ENCODE data around the gene C11orf42.

Gene C11orf42

DNA sequence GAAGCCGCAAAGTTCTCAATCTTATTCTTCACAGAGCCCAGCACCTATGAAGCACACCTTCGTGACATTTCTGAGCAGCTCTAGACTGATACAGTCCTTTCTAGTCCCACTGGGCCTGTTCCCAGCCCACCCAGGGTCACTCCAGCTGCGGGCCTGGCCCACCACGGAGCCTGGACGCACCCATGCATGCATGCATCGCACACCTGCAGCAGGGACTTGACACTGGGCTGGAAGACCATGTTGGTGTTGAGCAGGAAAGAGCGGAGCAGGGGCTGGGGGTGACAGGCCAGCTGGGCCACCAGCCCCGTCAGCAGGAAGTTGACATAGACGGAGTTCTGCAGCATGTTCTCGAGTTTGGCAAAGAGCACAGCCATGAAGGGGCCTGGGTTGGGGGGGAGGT is 9.2 kb downstream of the C11orf42 start:
- TF ChIP-seq POLR2AphosphoS5 (IDR thresholded peaks at IDR 0.05; ENCODE audit: low read depth, low read length): no peak
- TF ChIP-seq POU2F2 (IDR thresholded peaks at IDR 0.05; ENCODE audit: low read depth, low read length): no peak
- no peak for TF ChIP-seq PAX5 (IDR thresholded peaks at IDR 0.05; ENCODE audit: insufficient read depth, low read length, severe bottlenecking)
- no peak for TF ChIP-seq POLR2A (IDR thresholded peaks at IDR 0.05; ENCODE audit: low read depth, low read length)
- no peak for TF ChIP-seq TAF1 (IDR thresholded peaks at IDR 0.05; ENCODE audit: low read depth, low read length)
- no peak for TF ChIP-seq SPI1 (IDR thresholded peaks at IDR 0.05; ENCODE audit: low read depth, low read length)
- FAIRE-seq (no peak), DNase-seq (ENCODE audit: insufficient read length, low spot score) (no peak)

DNA sequence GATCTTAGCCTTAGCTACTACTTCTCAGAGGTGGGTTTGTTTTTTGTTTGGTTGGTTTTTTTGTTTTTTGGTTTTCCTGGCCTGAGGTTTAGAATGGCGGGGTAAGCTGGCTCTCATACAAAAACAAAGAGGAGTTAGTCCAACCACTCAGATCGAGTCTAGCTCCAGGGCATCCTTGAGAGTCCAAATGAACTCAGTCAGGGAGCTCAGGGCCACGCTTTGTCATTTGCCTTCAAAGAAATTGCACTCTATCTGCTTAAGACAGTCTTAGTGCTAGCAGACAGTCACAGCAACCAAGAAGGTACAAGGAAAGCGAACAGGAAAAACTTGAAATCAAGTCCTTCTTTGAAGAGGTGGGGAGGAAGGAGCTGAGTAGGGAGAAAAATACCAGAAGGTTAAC is 11.1 kb downstream of the C11orf42 start:
- TF ChIP-seq PAX5 (IDR thresholded peaks at IDR 0.05; ENCODE audit: insufficient read depth, low read length, severe bottlenecking) (no peak), POU2F2 (IDR thresholded peaks at IDR 0.05; ENCODE audit: low read depth, low read length) (no peak), POLR2AphosphoS5 (IDR thresholded peaks at IDR 0.05; ENCODE audit: low read depth, low read length) (no peak), SPI1 (IDR thresholded peaks at IDR 0.05; ENCODE audit: low read depth, low read length) (no peak), POLR2A (IDR thresholded peaks at IDR 0.05; ENCODE audit: low read depth, low read length) (no peak), TAF1 (IDR thresholded peaks at IDR 0.05; ENCODE audit: low read depth, low read length) (no peak)
- no peak for FAIRE-seq
- DNase-seq (ENCODE audit: insufficient read length, low spot score): no peak

DNA sequence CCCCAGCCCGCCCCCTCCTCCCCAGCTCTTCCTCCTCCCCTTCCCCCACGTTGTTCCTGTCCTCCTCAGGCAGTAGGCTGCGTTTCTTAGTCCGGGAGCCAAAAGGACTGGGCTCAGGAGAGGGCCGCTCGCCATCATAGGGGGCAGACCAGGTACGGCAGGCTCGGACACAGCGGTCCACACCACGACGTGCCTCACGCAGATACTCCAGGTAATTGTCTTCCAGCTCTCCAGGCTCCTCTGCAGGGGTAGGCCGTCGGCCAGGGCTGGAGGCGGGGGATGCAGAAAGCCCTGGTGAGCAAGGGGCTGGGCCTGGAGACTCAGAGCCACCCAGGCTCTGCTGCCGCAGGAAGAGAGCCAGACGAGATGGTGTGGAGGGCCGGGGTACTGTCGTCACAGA is 12.4 kb downstream of the C11orf42 start:
- DNase-seq (ENCODE audit: insufficient read length, low spot score) (no peak), FAIRE-seq (no peak)
- TF ChIP-seq PAX5 (IDR thresholded peaks at IDR 0.05; ENCODE audit: insufficient read depth, low read length, severe bottlenecking) (no peak), POLR2AphosphoS5 (IDR thresholded peaks at IDR 0.05; ENCODE audit: low read depth, low read length) (no peak), POLR2A (IDR thresholded peaks at IDR 0.05; ENCODE audit: low read depth, low read length) (no peak), TAF1 (IDR thresholded peaks at IDR 0.05; ENCODE audit: low read depth, low read length) (no peak), SPI1 (IDR thresholded peaks at IDR 0.05; ENCODE audit: low read depth, low read length) (no peak), POU2F2 (IDR thresholded peaks at IDR 0.05; ENCODE audit: low read depth, low read length) (no peak)

DNA sequence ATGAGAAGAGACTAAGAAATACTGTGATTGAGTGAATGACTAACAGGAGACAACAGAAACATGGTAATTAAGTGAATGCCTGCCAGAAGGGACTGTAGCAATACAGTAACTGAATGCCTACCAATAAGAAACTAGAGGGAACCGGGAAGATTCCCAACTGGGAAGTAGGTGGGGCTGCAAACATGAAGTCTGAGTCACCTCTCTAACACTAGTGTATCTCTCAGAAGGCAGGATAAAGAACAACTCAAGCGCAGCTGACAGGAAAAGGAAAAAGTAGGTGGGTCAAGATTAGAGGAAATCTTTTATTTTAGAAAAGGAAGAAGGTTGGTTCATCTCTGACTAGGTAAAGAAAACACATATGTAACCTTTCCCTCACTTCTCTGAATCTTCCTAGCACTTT is 14.0 kb downstream of the C11orf42 start:
- no peak for DNase-seq (ENCODE audit: insufficient read length, low spot score)
- TF ChIP-seq POLR2A (IDR thresholded peaks at IDR 0.05; ENCODE audit: low read depth, low read length) (no peak), PAX5 (IDR thresholded peaks at IDR 0.05; ENCODE audit: insufficient read depth, low read length, severe bottlenecking) (no peak), SPI1 (IDR thresholded peaks at IDR 0.05; ENCODE audit: low read depth, low read length) (no peak), POU2F2 (IDR thresholded peaks at IDR 0.05; ENCODE audit: low read depth, low read length) (no peak), TAF1 (IDR thresholded peaks at IDR 0.05; ENCODE audit: low read depth, low read length) (no peak), POLR2AphosphoS5 (IDR thresholded peaks at IDR 0.05; ENCODE audit: low read depth, low read length) (no peak)
- no peak for FAIRE-seq

DNA sequence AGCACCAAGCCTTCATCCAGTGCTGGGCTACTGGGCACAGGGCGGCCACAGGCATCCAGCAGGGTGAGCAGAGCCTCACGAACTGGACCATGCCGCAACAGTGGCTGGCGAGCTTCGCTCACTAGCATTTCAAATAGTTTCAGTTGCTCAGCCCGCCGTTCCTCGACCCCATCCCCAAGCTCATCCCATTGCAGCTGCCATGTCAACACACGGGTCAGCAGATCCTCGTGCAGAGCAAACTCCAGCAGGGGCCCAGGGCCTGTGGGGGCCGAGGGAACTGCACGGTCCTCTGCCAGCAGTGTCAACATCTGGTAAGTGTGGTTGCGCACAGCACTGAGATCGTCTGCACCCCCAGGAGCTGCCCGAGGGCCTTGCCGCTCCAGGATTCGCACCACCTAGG is 18.5 kb downstream of the C11orf42 start:
- TF ChIP-seq POLR2A (IDR thresholded peaks at IDR 0.05; ENCODE audit: low read depth, low read length): no peak
- TF ChIP-seq PAX5 (IDR thresholded peaks at IDR 0.05; ENCODE audit: insufficient read depth, low read length, severe bottlenecking): no peak
- TF ChIP-seq TAF1 (IDR thresholded peaks at IDR 0.05; ENCODE audit: low read depth, low read length): no peak
- TF ChIP-seq SPI1 (IDR thresholded peaks at IDR 0.05; ENCODE audit: low read depth, low read length): no peak
- TF ChIP-seq POU2F2 (IDR thresholded peaks at IDR 0.05; ENCODE audit: low read depth, low read length): no peak
- no peak for TF ChIP-seq POLR2AphosphoS5 (IDR thresholded peaks at IDR 0.05; ENCODE audit: low read depth, low read length)
- no peak for FAIRE-seq
- no peak for DNase-seq (ENCODE audit: insufficient read length, low spot score)

DNA sequence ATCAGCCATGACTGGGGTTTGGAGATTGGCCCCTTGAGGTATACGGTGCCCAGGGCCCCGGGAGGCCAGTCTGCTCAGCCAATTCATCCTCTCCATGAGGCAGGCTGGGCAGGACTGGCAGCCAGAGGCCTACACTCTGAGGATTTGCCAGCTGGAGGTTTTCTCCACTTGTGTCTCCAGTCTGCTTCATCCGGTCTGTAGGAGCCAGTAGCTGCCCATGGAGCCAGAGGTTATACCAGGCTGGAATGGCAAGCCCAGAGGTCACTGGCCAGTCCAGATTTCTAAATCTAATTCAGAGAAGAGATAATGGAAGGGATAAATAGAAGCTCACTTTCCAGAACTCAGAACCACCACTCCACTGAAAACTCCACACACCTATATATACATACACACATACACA is 19.1 kb downstream of the C11orf42 start:
- no peak for FAIRE-seq
- DNase-seq (ENCODE audit: insufficient read length, low spot score): no peak
- TF ChIP-seq POLR2A (IDR thresholded peaks at IDR 0.05; ENCODE audit: low read depth, low read length) (no peak), PAX5 (IDR thresholded peaks at IDR 0.05; ENCODE audit: insufficient read depth, low read length, severe bottlenecking) (no peak), TAF1 (IDR thresholded peaks at IDR 0.05; ENCODE audit: low read depth, low read length) (no peak)

DNA sequence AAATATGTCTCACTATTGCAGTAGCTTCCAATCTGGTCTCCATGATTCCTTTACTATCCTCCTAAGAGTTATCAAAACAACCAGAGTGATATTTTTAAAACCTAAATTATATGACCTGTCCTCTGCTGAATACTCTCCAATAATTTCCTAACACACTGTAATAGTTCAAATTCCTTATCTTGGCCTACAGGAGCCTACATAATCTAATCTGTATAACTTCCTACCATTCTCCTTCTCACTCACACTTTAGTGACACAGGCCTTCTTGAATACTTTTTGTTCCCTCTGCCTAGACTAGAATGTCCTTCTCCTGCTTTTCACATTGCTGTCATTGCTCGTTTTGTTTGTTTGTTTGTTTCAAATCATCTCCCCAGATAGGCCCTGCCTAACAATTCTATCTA is 19.7 kb downstream of the C11orf42 start:
- FAIRE-seq: no peak
- no peak for DNase-seq (ENCODE audit: insufficient read length, low spot score)
- TF ChIP-seq SPI1 (IDR thresholded peaks at IDR 0.05; ENCODE audit: low read depth, low read length) (no peak), PAX5 (IDR thresholded peaks at IDR 0.05; ENCODE audit: insufficient read depth, low read length, severe bottlenecking) (no peak), POU2F2 (IDR thresholded peaks at IDR 0.05; ENCODE audit: low read depth, low read length) (no peak)

DNA sequence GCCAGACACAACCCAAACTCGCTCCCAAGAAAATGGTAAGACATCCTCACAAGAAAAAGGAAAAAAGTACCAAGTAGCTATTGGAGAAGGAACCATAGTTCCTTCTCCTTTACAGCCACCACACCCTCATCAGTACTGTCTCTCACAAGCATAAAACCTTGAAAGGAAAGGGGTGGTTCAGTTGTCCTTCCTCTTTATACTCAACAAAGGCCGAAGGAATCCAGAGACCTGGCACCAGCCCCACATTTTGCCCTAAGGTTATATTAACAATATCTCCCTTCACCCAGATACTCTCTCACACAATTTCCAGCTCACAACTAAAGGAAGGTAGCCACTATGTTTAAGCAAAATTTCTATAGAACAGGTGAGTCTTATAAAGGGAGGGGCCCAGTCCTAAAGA is 20.5 kb downstream of the C11orf42 start:
- TF ChIP-seq POU2F2 (IDR thresholded peaks at IDR 0.05; ENCODE audit: low read depth, low read length): no peak
- no peak for TF ChIP-seq TAF1 (IDR thresholded peaks at IDR 0.05; ENCODE audit: low read depth, low read length)
- TF ChIP-seq POLR2AphosphoS5 (IDR thresholded peaks at IDR 0.05; ENCODE audit: low read depth, low read length): no peak
- no peak for TF ChIP-seq PAX5 (IDR thresholded peaks at IDR 0.05; ENCODE audit: insufficient read depth, low read length, severe bottlenecking)
- no peak for TF ChIP-seq SPI1 (IDR thresholded peaks at IDR 0.05; ENCODE audit: low read depth, low read length)
- no peak for TF ChIP-seq POLR2A (IDR thresholded peaks at IDR 0.05; ENCODE audit: low read depth, low read length)
- FAIRE-seq: no peak
- DNase-seq (ENCODE audit: insufficient read length, low spot score): no peak

DNA sequence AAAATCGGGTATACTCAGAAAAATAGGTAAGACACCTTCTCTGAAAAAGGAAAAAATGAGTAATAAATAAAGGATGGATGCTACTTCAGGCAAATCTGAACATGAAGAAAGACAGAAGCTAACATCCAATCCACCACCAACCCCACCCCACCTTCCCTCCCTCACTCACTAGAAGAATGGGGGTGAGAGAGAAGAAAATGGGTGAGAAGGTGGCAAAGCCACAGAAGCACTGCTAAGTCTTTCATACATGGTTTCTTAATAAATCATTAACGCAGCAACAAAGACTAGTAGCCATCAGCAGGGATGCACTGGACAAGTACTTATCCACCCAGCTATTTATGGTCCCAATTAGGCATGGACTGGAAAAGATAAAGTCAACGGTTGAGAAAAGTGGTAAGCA is 23.2 kb downstream of the C11orf42 start:
- no peak for TF ChIP-seq POLR2AphosphoS5 (IDR thresholded peaks at IDR 0.05; ENCODE audit: low read depth, low read length)
- no peak for TF ChIP-seq POLR2A (IDR thresholded peaks at IDR 0.05; ENCODE audit: low read depth, low read length)
- no peak for TF ChIP-seq SPI1 (IDR thresholded peaks at IDR 0.05; ENCODE audit: low read depth, low read length)
- TF ChIP-seq PAX5 (IDR thresholded peaks at IDR 0.05; ENCODE audit: insufficient read depth, low read length, severe bottlenecking): no peak
- no peak for TF ChIP-seq TAF1 (IDR thresholded peaks at IDR 0.05; ENCODE audit: low read depth, low read length)
- TF ChIP-seq POU2F2 (IDR thresholded peaks at IDR 0.05; ENCODE audit: low read depth, low read length): no peak
- DNase-seq (ENCODE audit: insufficient read length, low spot score) (no peak), FAIRE-seq (no peak)

DNA sequence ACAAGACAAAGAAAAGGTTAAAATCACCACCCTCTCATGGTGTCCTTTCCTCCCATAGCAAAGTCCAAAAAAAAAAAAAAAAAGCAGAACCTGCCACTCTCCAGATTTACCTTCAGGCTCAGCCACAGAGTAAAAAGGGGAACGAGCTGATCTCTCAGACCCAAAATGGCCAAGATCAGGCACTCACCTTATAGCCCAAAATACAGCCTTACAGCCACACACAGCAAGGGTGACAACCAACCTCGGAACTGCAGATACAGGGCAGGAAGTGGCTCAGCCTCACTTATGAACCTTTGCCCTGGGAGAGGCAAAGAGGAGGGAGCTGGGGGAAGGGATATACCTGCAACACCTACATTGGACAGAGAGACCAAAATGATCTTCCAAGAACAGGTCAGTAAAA is 24.6 kb downstream of the C11orf42 start:
- DNase-seq (ENCODE audit: insufficient read length, low spot score) (no peak), FAIRE-seq (peak; percentile 85)

More for the DNA sequence above, 24.6 kb downstream of the C11orf42 start:
- TF ChIP-seq SPI1 (IDR thresholded peaks at IDR 0.05; ENCODE audit: low read depth, low read length) (no peak), POLR2AphosphoS5 (IDR thresholded peaks at IDR 0.05; ENCODE audit: low read depth, low read length) (no peak), POU2F2 (IDR thresholded peaks at IDR 0.05; ENCODE audit: low read depth, low read length) (no peak), TAF1 (IDR thresholded peaks at IDR 0.05; ENCODE audit: low read depth, low read length) (no peak), POLR2A (IDR thresholded peaks at IDR 0.05; ENCODE audit: low read depth, low read length) (no peak), PAX5 (IDR thresholded peaks at IDR 0.05; ENCODE audit: insufficient read depth, low read length, severe bottlenecking) (no peak)
